ENCODE measurements around the gene ZNF652.

The ZNF652 gene

DNA sequence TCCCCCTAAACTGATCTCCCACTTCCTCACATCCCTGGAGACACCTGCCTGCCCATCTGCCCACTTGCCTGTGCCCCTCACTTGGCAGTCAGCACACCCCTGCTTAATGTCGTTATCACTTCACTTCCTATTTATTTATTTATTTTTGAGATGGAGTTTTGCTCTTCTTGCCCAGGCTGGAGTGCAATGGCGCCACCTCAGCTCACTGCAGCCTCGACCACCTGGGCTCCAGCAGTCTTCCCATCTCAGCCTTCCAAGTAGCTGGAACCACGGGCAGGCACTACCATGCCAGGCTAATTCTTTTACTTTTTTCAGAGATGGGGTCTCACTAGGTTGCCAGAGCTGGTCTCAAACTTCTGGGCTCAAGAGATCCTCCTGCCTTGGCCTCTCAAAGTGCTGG lies 108.0 kb downstream of the ZNF652 start:
- H3K4me2 ChIP-seq (ENCODE audit: low read length), result no peak overlapping the region
- no peak overlapping the region for H3K27ac ChIP-seq
- H3K9ac ChIP-seq, result no peak overlapping the region
- H3K4me3 ChIP-seq (ENCODE audit: low read depth, low read length), result no peak overlapping the region
- no peaks in the 10 kb centered on the region for H3K4me1 ChIP-seq
- no peaks in the 10 kb centered on the region for H3K36me3 ChIP-seq (ENCODE audit: control insufficient read depth, insufficient read depth, low read length)
- H3K79me2 ChIP-seq, result no peaks in the 10 kb centered on the region
- TF ChIP-seq, protein P1, sequence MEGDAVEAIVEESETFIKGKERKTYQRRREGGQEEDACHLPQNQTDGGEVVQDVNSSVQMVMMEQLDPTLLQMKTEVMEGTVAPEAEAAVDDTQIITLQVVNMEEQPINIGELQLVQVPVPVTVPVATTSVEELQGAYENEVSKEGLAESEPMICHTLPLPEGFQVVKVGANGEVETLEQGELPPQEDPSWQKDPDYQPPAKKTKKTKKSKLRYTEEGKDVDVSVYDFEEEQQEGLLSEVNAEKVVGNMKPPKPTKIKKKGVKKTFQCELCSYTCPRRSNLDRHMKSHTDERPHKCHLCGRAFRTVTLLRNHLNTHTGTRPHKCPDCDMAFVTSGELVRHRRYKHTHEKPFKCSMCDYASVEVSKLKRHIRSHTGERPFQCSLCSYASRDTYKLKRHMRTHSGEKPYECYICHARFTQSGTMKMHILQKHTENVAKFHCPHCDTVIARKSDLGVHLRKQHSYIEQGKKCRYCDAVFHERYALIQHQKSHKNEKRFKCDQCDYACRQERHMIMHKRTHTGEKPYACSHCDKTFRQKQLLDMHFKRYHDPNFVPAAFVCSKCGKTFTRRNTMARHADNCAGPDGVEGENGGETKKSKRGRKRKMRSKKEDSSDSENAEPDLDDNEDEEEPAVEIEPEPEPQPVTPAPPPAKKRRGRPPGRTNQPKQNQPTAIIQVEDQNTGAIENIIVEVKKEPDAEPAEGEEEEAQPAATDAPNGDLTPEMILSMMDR (IDR thresholded peaks at IDR 0.05), result no peak
- no peaks in the 10 kb centered on the region for H3K27me3 ChIP-seq (ENCODE audit: control insufficient read depth, insufficient read depth, low read length)
- no peak overlapping the region for H2AFZ ChIP-seq
- H3K9me3 ChIP-seq (ENCODE audit: control insufficient read depth, low read length), result no peaks in the 10 kb centered on the region

DNA sequence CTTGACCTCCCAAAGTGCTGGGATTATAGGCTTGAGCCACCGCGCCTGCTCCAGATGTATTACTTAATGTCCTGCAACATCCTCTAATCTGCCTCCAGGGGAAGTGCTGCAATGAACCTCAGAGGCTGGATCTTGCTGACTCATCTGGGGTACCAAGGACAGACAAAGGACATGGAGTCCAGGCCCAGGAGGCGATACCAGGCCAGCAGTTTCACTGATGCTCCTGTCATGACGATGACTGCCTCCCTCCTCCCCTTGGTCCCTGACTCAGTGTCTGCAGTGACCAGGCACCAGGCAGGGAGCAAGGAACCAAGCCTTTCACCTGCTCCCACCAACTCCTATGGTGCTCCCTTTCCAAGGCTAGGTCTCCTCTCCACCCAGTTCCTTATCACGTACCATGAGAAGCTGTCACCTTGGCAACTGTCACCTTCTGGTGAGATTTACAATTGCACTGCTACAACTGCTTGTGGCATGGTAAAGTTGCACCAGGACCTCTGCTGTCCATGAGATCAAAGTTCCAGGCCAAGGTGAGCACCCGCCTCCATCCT lies 109.8 kb downstream of the ZNF652 start:
- no peak overlapping the region for H3K9ac ChIP-seq
- H3K36me3 ChIP-seq (ENCODE audit: control insufficient read depth, insufficient read depth, low read length), result no peaks in the 10 kb centered on the region
- H3K27ac ChIP-seq, result no peak overlapping the region
- no peak overlapping the region for H2AFZ ChIP-seq
- TF ChIP-seq, protein P1 (IDR thresholded peaks at IDR 0.05), result no peak
- H3K9me3 ChIP-seq (ENCODE audit: control insufficient read depth, low read length), result no peaks in the 10 kb centered on the region
- no peak overlapping the region for H3K4me3 ChIP-seq (ENCODE audit: low read depth, low read length)
- no peaks in the 10 kb centered on the region for H3K79me2 ChIP-seq
- no peaks in the 10 kb centered on the region for H3K27me3 ChIP-seq (ENCODE audit: control insufficient read depth, insufficient read depth, low read length)
- H3K4me2 ChIP-seq (ENCODE audit: low read length), result no peak overlapping the region
- H3K4me1 ChIP-seq, result no peaks in the 10 kb centered on the region

DNA sequence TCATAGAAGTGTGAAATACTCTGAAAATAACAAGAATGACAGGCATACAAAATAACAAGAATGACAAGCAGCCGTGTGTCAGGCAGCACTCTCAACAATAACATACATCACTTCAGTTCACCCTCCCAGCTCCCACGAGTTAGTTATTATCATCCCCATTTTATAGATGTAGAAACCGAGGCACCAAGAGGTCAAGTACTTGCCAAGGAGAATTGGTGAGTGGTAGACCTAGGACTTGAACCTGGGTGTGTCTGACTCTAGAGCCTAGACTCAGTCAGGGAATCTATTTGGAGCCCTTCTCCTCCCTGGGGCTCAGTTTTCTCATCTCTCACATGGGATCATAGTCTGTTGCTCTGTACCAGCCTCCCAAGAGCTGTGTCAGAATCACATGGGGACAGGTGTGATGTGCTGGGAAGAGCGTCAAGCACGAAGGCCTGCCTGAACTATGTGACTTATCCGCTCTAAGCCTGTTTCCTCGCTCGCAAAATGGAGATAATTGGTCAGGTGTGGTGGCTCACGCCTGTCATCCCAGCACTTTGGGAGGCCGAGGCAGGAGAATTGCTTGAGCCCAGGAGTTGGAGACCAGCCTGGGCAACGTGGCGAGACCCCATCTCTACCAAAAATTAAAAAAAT lies 112.0 kb downstream of the ZNF652 start:
- Histone ChIP-seq H3K27ac (no peak overlapping the region), H3K9me3 (ENCODE audit: control insufficient read depth, low read length) (no peaks in the 10 kb centered on the region), H3K79me2 (no peaks in the 10 kb centered on the region), H3K36me3 (ENCODE audit: control insufficient read depth, insufficient read depth, low read length) (no peaks in the 10 kb centered on the region), H3K9ac (no peak overlapping the region), H3K4me3 (ENCODE audit: low read depth, low read length) (no peak overlapping the region), H3K4me2 (ENCODE audit: low read length) (no peak overlapping the region), H3K27me3 (ENCODE audit: control insufficient read depth, insufficient read depth, low read length) (no peaks in the 10 kb centered on the region), H2AFZ (no peak overlapping the region), H3K4me1 (no peaks in the 10 kb centered on the region)
- TF ChIP-seq, protein P1 (IDR thresholded peaks at IDR 0.05), result no peak

DNA sequence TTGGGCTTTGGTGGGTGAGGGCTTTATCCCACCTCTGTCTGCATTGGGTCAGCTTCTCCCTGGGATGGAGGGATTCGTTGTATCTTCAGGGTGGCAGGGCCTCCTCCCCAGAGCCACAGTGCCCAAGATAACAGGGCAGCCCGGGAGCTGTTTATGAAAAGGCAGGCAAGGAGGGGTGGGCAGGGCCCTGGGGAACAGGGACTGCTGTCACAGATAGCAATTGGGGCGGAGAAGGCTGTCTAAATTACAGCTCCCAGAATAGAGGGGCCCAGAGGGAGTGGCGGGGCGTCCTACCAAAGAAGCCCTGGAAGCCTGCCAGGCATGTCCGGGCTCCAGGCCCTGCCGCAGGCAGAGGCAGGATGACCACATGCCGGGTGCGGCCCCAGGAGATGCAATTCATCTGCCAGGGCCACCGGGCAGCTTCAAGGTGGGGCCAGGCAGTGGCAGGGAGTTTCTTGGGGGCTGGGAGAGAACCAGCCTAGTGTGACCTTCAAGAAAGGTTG lies 112.7 kb downstream of the ZNF652 start:
- no peaks in the 10 kb centered on the region for H3K9me3 ChIP-seq (ENCODE audit: control insufficient read depth, low read length)
- H3K4me2 ChIP-seq (ENCODE audit: low read length), result no peak overlapping the region
- H3K4me1 ChIP-seq, result no peaks in the 10 kb centered on the region
- no peaks in the 10 kb centered on the region for H3K27me3 ChIP-seq (ENCODE audit: control insufficient read depth, insufficient read depth, low read length)
- TF ChIP-seq, protein P1 (IDR thresholded peaks at IDR 0.05), result no peak
- no peak overlapping the region for H3K27ac ChIP-seq
- H3K9ac ChIP-seq, result no peak overlapping the region
- no peak overlapping the region for H2AFZ ChIP-seq
- H3K4me3 ChIP-seq (ENCODE audit: low read depth, low read length), result no peak overlapping the region
- no peaks in the 10 kb centered on the region for H3K36me3 ChIP-seq (ENCODE audit: control insufficient read depth, insufficient read depth, low read length)
- H3K79me2 ChIP-seq, result no peaks in the 10 kb centered on the region

DNA sequence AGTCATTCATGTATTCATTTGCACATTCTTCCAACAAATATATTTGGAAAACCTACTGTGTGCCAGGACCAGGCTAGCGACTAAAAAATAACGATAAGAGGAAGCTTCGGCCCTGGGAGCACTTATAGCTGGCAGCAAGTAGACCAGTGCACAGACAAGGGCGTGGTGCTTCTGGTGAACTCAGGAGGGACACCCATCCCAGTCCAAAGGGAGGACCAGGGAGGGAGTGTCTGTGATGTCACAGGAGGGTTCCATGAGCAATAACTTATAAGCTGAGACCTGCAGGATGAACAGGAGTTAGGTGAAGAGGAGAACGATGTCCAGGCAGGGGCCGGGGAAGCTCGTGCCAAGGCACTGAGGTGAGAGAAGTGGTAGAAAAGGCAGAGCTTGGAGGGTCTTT lies 114.1 kb downstream of the ZNF652 start:
- TF ChIP-seq, protein P1 (IDR thresholded peaks at IDR 0.05), result no peak
- no peaks in the 10 kb centered on the region for H3K4me1 ChIP-seq
- no peaks in the 10 kb centered on the region for H3K27me3 ChIP-seq (ENCODE audit: control insufficient read depth, insufficient read depth, low read length)
- no peak overlapping the region for H3K4me2 ChIP-seq (ENCODE audit: low read length)
- H3K9ac ChIP-seq, result no peak overlapping the region
- H3K27ac ChIP-seq, result no peak overlapping the region
- H3K36me3 ChIP-seq (ENCODE audit: control insufficient read depth, insufficient read depth, low read length), result no peaks in the 10 kb centered on the region
- no peaks in the 10 kb centered on the region for H3K79me2 ChIP-seq
- H3K4me3 ChIP-seq (ENCODE audit: low read depth, low read length), result no peak overlapping the region
- no peak overlapping the region for H2AFZ ChIP-seq
- no peaks in the 10 kb centered on the region for H3K9me3 ChIP-seq (ENCODE audit: control insufficient read depth, low read length)
